ENCODE results near the gene SLC41A3. TPM values are rescaled to one million over a fixed set of nuclear protein-coding genes. Genes with fewer than 3 reads are reported as not detected.

The SLC41A3 gene
- total and polyA plus RNA-seq, 10 of the 15 experiments (the other 5 are each of a cell fraction or from before 2014, with no cell fraction given), result 8.3 to 29.5 (median 16.7) TPM

DNA sequence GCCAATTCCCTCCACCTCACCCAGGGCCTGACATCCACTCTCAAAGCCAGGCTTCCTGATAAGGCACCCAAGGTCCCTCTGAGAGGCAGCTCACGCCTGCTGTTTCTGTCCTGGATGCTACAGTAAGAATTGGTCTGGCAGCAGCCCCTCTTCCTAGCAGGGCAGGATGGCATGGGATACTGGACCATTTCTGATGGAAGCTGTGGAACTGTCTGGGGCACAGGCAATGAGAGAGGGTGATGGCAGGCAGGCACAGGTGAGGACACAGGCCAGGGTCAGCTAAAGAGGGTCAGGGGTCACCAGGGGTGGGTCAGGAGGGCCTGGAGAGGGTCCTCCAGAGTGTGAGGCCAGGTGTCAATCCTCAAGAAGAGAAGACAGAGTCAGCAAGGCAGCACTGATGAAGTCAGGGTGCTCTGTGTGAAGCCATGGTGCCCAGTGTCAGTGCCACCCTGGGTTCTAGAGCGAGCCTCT lies 41.9 kb upstream of the SLC41A3 start:
- intact Hi-C loops (cut with micrococcal nuclease; ENCODE audit: unreplicated experiment), result no loop called here

More for the DNA sequence above, 41.9 kb upstream of the SLC41A3 start:
- Histone ChIP-seq H3K4me1 (ENCODE audit: control insufficient read depth, insufficient read depth, low read length) (no peaks in the 10 kb centered on the region), H3K9me3 (replicated peaks; ENCODE audit: control insufficient read depth, insufficient read depth, low read length) (no peaks in the 10 kb centered on the region), H2AFZ (ENCODE audit: control insufficient read depth, low read depth, low read length) (no peak overlapping the region), H3K27ac (ENCODE audit: control insufficient read depth, insufficient read depth) (no peak overlapping the region), H3K4me3 (no peak overlapping the region), H3K4me2 (ENCODE audit: control insufficient read depth, insufficient read depth) (no peak overlapping the region), H3K79me2 (ENCODE audit: control insufficient read depth, insufficient read depth, low read length) (no peaks in the 10 kb centered on the region), H4K20me1 (ENCODE audit: control insufficient read depth, insufficient read depth) (no peaks in the 10 kb centered on the region), H3K9ac (ENCODE audit: control insufficient read depth, insufficient read depth, low read length) (no peak overlapping the region), H3K27me3 (replicated peaks in 1 of 2; ENCODE audit: control insufficient read depth in 2 of 2, insufficient read depth in 2 of 2, low read length in 1 of 2) (peaks cover 2% of the 10 kb centered on the region in 2 experiments; a peak in 2 of 4 replicates), H3K36me3 (ENCODE audit: control insufficient read depth in 2 of 2, insufficient read depth in 2 of 2, low read length in 1 of 2) (no peaks in the 10 kb centered on the region)
- DNase-seq (ENCODE audit: low read depth, low spot score) (no peak), FAIRE-seq (no peak), ATAC-seq (no peak)
- in situ Hi-C loops (cut with MboI), result no loop called here
- CTCF ChIA-PET, result no interaction called here
- TF ChIP-seq, protein P1, sequence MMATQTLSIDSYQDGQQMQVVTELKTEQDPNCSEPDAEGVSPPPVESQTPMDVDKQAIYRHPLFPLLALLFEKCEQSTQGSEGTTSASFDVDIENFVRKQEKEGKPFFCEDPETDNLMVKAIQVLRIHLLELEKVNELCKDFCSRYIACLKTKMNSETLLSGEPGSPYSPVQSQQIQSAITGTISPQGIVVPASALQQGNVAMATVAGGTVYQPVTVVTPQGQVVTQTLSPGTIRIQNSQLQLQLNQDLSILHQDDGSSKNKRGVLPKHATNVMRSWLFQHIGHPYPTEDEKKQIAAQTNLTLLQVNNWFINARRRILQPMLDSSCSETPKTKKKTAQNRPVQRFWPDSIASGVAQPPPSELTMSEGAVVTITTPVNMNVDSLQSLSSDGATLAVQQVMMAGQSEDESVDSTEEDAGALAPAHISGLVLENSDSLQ (IDR thresholded peaks at IDR 0.05), result no peak
- TF ChIP-seq ZBTB4 (CRISPR knock-in tag; IDR thresholded peaks at IDR 0.05), result no peak
- no peak for TF ChIP-seq BRCA1 (IDR thresholded peaks at IDR 0.05; ENCODE audit: low read depth, low read length)
- TF ChIP-seq DPF2 (IDR thresholded peaks at IDR 0.05), result no peak
- WGBS (ENCODE audit: insufficient coverage, insufficient replicate concordance, low lambda C conversion rate, missing lambda C conversion rate), result 4% methylated on average over 2 of the region's 2 CpGs
- no TSS peak for BruUV-seq (replicated peaks)
- POLR2A ChIA-PET, result no interaction called here
- SMC1A ChIA-PET (ENCODE audit: uncharacterized antibody, unreplicated experiment), result no interaction called here
- RAD21 ChIA-PET (ENCODE audit: unreplicated experiment), result no interaction called here
